ENCODE data around the gene ARHGAP22.

Gene ARHGAP22

DNA sequence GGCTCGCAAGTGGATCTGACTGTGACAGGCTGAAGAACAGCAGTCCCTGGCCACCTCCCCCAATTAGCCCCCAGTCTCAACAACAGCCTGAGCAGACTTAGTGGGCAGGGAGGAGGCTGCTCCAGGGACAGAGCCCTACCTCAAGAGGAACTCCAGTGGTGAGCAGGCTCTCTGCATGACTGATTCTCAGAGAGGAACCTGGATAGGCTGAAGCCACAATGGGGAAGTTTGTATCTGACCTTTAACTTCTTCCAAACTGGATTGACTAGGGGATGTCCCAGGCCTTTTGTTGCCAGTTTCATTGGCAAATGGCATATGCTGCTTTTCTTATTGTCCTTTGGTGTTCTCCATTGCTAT, 93.0 kb downstream of the ARHGAP22 start:
- DNase-seq (ENCODE audit: low spot score), result no peak

DNA sequence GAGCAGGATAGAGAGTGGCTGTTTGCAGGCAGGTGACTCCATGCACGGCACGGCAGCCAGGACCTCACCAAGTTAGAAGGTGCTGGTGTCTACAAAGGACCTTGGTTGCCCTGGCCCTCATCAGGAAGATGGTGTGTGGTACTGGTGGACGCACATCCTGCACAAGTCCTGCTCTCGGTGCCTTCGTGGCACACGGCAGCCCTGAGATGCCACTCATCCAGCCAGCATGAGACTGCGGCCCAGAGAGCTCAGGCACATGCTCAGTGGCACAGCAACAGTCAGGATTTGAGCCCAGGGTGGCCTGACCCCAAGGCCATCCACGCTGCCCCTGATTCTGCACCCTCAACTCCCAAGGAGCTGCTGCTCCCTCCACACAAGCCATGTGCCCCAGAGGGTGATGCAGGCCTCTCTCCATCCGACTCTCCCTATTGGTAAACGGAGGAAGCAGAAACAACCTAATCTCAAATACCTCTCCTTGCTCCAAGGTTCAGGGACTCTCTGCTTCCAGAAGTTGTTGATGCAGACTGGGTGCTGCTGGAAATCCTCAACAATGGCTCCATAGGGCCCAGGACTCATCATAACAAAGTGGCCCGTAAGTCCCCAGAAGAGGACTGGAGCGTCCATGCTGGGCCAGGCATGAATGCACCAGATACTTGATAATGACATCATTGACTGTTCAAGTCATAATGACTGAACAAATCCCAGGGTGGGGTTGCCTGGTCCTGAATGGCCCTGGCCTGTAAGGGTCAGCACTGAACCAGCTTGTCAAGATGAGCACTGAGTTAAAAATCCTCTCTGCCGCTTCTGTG, 93.6 kb downstream of the ARHGAP22 start:
- no peak for DNase-seq (ENCODE audit: low spot score)

DNA sequence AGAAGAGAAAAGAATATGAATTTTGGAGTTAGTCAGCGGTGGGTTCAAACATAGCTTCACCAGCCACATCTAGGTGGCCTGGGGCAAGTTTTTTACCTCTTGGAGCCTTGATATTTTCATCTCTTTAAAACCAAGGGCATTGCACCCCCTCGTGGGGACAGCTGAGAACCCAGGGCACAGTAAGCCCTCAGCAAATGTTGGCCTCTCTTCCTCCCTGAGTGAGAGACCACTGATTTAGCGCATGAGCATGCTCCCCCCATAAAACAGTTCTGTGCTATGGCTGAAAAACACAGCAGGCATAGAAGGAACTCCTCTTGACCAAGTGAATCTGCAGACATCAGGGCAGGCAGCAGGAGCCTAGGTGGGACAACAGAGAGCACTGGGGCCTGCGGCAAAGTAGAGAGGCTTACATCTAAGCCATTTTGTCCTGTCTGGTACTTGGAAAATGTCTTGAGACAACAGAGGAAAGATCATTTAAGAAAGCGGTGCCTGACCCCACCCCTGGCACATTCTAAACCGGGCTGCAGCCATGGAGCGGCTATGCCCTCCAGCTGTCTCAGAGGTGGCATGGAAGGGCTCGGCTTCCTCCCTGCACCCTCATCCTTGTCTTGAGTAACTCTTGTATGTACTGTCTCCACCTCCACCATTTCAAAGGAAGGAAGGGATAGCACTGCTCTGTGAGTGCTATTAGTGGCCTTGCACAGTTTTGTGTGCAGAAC, 94.7 kb downstream of the ARHGAP22 start:
- DNase-seq (ENCODE audit: low spot score), result peak; percentile 45

DNA sequence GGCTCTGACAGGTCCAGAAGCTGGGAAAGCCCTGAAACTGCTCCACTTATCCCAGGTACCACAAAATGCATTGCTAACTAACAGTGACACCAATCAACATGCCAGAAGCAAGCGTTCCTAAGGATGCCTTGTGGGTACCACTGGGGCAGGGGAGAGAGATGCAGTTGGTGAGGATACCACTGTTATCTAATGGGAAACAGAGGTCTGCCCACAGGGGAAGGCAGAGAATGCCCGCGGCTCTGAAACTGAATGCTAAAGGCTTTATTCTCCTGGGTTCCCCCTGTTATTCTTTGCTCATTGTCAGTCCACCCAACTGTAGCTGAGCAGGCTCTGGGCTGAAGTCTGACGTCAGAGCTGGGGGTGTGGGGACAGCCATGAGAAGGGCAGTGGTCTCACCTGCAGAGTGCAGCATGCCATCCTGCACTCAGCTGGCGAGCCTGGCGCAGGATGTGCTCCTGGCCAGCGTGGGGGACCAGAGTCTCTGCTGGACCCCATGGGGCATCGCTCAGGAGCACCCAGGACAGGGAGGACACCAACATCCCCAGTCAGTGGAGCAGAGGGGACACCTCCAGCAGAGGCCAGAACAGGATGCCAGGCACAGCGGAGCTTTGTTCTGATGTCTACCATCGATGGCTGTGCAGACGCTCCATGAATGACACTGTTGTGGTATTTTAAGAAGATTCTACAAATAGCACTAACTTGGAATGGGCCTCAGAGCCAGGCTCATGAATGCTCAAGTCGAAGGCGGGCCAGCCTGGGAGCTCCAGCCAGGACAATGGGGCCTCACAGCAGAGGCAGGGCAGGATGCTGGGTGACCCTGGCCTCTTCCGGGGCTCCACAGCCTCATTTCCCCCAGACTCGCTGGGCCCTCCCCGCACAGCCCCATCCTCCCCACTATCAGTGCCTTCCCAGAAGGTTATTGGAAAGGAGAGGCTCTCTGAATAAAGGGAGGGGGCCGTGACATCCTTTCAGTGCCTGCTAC, 95.8 kb downstream of the ARHGAP22 start:
- DNase-seq (ENCODE audit: low spot score), result no peak

DNA sequence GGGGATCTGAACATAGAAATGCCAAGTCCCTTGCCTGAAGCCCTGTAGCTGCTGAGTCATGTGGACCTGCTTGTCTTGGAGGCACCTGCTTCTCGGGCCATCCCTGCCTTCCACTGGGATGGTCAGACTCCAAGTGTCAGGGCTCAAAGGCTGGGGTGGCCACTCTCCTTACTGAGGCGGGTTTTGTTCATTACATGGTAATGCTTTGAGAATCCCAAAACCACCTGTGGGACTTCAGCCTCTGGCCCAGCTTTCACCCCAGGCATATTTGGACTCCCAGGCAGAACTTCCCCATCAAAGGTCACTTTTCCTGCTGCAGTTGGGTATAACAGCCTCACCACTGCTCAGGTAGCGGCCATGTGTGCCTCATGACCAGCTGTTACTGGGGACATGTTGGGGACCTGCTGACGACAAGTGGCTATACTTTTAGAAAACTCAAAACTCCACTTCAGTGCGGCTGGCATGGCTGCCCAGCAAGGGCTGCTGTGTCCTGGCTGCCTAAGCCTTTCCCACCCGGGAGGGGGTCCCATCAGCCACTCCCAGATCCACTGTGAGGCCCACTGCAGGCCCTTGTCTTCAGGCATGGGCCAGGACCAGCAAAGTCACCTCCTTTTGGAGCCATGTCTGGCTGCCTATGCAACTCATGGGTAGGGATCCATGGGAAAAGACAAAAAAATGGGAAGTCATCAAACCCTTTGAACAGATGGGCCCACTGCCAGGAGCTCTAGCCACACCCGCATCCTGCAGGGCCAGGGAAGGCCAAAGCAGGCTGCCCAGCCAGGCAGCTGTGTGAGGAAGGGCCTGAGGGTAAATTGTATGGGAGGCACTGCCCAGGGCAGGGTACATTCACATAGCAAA, 96.7 kb downstream of the ARHGAP22 start:
- DNase-seq (ENCODE audit: low spot score), result no peak

DNA sequence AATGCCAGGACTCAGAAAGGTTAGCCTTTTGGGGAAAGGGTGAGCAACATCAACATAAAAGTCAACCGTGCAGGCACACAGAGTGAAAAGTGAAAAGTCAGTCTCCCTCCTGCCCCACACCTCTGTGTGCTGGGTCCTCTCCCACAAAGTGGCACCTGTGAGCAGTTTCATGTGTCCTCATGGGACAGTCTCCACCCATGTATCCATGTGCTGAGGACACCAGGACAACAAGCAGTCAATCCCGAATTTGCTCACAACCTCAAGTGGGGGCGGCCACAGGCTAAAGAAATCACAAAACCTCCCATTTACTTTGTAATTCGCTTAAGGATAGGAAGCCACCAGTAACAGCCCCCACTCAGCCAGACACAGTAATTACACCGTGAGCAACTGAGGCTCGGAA, 97.4 kb downstream of the ARHGAP22 start:
- DNase-seq (ENCODE audit: low spot score), result no peak

DNA sequence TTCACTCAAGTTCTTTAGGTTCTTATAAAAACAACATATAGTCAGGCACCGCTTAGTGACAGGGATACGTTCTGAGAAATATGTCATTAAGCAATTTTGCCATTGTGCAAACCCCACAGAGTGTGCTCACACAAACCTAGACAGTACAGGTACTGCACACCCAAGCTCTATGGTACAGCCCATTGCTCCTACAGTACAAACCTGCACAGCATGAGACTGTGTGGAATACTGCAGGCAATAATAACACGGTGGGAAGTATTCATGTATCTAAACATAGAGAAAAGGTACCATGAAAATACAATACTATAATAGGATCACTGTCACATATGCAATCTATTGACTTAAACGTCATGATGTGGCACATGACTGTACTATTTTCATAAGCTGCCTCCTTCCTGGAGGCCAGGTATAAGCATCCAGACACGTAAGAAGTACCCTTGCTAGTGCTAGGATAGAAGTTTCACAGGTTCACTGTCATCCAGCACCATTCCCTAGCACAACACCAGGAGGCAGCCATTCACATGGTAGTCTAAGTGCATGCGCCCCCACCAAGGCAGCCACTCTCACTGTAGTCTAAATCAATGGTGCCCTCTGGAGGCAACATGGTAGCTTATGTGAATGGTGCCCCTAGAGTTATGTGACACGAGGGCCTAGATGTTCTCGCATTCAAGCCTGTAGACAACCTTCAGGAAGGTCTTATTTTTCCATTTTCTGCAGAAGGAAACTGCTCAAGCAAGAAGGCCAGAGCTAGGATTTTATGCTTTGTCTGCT, 98.5 kb downstream of the ARHGAP22 start:
- DNase-seq (ENCODE audit: low spot score), result no peak

DNA sequence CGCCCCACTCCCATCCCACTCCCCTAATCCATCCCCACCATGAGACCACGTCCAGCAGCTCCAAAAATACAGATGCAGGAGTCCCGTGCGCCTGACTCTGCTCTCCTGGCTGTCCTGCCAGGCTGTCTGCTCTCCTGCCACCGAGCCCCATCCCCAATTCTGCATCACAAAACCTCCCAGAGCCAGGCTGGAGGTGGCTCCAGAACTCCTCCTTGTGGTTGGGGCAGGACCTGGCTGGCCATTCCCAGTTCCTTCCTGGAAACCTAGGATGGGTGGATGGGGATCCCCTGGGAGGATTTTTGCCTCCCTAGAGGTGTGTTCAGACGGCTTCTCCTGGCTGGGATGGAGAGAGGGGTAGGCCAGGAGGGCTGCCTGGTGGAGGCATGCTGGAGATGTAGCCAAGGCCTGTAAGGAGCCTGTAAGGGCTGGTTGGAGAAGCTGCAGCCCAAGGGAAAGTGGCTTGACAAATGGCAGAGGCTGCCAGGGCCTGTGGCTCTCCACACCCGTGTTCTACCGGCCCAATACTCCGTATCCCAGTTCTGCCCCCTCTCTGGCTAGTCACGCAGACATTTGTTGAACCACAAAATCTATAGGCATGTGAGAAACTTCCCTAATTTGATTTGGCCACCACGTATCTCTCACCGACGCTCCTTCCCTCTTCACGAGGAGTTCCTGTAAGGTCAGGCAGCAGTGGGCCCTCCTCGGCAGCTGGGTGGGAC, 99.3 kb downstream of the ARHGAP22 start:
- DNase-seq (ENCODE audit: low spot score), result peak; percentile 60

DNA sequence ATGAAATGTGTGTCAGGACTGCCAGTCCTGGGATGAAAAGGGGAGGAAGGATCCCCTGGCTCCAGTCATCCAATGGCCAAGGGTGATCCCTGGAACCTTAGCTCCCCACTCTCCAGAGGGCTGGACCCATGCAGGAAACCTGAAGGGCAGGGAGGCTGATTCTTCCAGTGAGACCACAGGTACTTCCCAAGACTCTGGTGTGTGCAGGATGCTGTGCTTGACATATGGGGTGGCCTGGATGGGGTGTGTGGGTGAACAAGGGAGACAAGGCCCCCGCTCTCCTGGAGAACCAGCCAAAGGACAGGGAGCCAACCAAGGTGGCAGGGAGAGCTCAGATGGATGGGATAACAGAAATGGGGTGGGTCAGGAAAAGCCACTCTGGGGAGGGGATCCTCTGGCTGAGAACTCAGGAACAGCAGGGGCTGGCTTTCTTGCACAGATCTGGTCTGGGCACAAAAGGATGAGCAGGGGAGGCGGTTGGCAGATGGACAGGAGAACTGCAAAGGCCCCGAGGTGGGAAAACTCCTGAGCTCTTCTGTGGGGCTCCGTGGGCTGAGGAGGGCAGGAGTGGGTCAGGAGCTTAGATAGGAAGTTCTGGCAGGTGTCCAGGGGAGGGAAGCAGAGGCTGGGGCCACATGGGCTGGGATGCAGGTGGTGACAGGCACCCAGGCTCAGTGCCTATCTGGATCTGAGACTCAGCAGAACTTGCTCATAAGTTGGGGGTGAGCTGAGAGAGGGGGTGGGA, 100.6 kb downstream of the ARHGAP22 start:
- no peak for DNase-seq (ENCODE audit: low spot score)

DNA sequence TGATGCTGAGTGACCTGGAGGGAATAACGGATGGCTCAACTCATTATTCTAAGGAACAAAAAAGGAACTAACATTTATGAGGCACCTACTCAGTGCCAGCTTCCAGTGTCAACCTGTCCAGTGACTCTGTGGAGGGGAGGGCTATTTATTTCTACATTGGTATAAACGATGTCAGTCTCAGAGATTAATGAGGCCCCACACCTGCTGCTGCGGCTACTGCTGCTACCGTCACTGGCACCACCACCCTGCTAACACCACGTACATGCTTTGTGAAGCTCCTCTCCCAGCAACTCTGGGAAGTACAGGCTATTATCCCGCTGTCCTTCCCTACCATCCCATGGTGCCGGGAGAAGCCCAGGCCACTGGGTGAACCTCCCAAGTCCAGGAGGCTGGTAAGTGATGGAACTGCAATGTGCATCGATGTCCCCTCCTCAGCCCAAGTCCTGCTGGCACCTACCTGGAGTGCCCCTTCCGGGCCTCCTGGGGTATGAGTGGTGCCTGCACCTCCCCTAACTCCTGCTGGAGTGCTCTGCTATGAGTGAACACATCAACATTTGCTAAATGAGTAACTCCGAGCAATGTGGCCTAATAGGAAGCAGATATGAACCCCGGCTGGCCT, 101.5 kb downstream of the ARHGAP22 start:
- DNase-seq (ENCODE audit: low spot score), result no peak

DNA sequence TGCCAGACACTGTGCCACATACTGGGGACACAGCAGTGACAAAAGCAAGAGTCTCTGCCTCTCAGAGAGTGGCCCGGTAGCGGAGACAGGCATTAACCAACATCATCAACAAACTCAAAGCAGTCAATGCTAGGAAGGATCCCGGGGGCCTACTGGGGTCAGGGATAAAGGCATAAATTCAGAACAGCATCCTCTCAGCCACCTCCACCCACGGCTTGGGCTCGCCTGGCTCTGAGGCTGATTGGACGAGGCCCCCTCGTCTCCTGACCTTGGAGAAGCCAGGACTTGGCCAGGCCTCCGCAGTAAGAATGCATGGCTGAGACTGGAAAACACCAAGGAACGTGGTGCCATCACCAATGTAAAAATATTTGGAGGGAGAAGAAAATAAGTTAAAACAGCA, 102.1 kb downstream of the ARHGAP22 start:
- DNase-seq (ENCODE audit: low spot score), result no peak

DNA sequence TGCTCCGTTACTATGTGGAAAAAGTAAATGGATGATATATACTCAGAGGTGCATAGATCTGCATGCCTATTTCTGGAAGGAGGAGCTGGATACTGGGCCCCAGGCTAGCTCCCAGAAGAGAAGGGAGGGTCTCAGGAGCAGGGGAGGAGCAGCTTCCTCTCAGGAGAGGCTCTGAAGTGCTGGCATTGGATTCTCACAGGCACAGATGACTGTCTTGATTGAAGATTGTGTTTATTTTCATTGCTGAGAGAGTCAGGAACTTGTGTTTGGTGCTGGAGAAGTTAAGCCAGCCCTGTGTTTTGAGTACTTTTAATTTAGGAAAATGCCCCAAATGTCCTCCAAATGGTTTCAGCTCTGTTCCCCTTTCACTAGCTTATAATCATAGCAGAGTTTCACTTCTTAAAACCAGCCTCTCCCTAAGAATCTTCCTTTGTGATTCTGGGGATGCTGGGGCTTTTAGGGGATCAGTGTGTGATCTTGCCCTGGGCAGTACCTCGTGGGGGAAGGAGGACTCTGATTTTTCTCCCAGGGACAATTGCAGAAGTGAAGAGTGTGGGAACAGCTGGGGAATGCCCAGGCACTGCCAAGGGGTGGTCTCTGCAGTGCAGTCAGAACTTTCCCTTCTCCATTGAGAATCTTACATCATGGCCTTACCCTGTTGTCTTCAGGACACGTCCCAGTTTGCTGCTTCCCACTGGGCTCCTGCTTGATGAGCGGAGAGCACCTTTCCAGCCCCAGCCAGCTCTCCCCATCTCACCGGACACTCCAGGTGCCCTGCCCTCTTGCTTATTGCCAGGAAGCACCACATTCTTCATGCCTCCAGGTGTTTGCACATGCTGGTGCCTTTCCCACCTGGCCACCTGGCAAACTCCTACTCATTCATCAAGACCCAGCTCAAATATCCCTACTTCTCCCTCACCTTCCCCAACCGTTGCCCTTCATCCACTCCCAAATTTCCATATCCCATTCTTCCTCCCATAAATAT, 102.8 kb downstream of the ARHGAP22 start:
- DNase-seq (ENCODE audit: low spot score), result no peak

DNA sequence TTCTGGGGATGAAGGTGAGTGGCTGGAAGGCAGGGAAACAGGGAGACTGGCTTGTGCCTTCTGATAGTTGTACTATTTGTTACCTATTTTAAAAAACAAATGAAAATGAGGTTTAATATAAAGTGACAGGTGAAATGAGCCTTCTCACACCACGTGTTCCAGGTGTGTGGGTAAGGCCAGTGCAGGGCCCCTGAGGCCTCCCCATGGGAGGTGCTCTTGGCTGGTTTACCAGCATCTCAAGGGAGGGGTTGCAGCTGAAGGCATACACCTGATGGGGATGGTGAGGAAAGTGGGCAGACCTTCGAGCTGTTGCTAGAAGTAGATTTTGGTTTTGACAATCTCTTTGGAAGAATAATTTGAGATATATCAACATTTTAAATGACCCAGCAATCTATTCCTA, 103.6 kb downstream of the ARHGAP22 start:
- DNase-seq (ENCODE audit: low spot score), result no peak

DNA sequence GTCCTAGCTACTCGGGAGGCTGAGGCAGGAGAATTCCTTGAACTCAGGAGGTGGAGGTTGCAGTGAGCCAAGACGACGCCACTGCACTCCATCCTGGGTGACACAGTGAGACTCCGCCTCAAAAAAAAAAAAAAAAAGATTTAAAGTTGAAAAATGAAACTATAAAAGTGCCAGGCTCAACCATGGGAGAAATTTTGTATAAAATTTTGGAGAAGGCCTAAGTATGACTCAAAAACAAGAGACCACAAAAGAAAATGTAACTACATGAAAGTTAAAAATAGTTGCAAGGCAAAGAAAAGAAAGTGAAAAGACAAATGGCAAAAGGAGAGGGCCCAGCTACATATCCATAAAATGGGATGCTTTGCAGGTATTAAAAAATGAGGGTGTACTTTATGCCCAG, 104.1 kb downstream of the ARHGAP22 start:
- DNase-seq (ENCODE audit: low spot score), result no peak

DNA sequence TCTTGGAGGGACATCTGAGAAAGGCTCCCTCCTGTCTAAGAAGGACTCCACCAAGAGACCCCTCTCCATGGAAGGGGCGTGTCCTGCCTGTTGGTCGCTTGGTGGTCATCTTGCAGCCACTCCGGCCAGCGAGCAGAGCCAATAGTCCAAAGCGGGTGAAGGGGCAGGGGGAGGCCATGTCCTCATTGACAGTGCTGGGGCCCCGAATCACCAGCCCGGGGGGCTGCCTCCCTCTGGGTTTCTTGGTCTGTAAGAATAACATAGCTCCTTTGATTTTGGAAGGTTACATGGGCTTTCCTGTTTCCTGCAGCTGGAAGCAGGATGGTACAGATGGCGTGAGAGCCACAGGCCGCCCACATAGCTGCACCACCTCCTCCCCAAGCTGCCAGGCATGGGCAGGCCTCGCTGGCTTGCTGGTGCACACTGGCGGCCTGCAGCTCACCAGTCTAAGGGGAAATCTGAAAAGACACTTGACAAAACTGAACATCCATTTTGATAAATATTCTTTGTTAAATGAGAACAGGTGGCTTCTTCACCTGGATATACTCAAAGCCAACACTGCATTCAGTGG, 105.8 kb downstream of the ARHGAP22 start:
- no peak for DNase-seq (ENCODE audit: low spot score)

DNA sequence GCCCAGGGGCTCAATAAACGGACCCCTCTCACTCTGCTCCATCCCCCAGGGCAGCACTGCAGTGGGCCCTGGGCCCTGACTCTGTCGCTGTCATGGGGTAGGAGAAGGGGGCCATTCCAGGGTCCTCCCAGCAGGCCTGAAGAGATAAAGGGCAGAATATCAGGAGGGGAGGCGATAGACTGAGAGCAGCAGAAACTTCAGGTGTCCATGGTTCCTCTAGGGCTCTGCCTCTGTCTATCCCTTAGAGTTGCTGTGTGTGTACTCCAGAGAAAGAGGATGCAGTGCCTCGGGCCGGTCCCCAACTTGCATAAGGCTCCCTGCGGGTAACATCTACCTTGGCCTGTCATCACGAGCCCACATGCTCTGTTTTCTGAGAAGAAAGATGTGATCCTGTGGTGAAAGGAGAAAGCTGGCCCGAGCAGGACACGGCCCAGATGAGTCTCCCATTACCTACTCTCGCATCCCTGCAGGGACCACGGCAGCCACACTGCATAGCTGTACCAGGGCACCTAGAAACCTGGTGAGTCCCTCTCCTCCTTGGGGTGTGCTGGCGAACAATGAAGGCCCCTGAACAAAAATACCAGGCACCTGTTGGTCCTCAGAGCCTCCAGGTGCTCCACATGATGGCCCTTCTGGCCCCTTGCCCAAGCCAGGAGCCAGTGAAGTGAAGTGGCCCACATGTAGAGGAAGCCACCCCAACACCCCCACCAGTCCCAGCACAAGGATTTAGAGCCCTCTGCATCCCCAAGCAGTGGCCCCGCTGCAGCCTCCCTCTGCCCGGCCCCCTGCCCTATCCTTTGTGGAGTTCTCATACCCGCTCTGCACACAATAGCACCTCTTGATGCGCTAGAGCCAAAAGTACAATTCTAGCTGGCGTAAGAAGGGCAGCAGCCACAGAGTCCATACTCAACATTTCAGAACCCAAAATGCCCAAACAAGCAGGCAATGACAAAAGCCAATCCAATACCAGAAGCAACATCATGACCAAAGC, 106.8 kb downstream of the ARHGAP22 start:
- DNase-seq (ENCODE audit: low spot score), result no peak

All from iPS-NIHi11 (cell line).